Measurements from ENCODE around the gene CSNK2B.

CSNK2B gene

GRCh38 chr6:31631681-31632278 is 34.1 kb upstream of the CSNK2B start:
- TF ChIP-seq, protein P1, sequence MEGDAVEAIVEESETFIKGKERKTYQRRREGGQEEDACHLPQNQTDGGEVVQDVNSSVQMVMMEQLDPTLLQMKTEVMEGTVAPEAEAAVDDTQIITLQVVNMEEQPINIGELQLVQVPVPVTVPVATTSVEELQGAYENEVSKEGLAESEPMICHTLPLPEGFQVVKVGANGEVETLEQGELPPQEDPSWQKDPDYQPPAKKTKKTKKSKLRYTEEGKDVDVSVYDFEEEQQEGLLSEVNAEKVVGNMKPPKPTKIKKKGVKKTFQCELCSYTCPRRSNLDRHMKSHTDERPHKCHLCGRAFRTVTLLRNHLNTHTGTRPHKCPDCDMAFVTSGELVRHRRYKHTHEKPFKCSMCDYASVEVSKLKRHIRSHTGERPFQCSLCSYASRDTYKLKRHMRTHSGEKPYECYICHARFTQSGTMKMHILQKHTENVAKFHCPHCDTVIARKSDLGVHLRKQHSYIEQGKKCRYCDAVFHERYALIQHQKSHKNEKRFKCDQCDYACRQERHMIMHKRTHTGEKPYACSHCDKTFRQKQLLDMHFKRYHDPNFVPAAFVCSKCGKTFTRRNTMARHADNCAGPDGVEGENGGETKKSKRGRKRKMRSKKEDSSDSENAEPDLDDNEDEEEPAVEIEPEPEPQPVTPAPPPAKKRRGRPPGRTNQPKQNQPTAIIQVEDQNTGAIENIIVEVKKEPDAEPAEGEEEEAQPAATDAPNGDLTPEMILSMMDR (IDR thresholded peaks at IDR 0.05; ENCODE audit: low read length, missing control alignments) = no peak
- no peak overlapping the region for H3K4me3 ChIP-seq (replicated peaks; ENCODE audit: low read depth, low read length)
- DNase-seq (ENCODE audit: low read depth) = no peak

GRCh38 chr6:31632279-31632946 is 33.5 kb upstream of the CSNK2B start:
- DNase-seq (ENCODE audit: low read depth) = no peak
- H3K4me3 ChIP-seq (replicated peaks; ENCODE audit: low read depth, low read length) = no peak overlapping the region
- TF ChIP-seq, protein P1 (IDR thresholded peaks at IDR 0.05; ENCODE audit: low read length, missing control alignments) = no peak

GRCh38 chr6:31633447-31633846 is 32.4 kb upstream of the CSNK2B start:
- TF ChIP-seq, protein P1 (IDR thresholded peaks at IDR 0.05; ENCODE audit: low read length, missing control alignments) = no peak
- DNase-seq (ENCODE audit: low read depth) = no peak
- no peak overlapping the region for H3K4me3 ChIP-seq (replicated peaks; ENCODE audit: low read depth, low read length)

DNA sequence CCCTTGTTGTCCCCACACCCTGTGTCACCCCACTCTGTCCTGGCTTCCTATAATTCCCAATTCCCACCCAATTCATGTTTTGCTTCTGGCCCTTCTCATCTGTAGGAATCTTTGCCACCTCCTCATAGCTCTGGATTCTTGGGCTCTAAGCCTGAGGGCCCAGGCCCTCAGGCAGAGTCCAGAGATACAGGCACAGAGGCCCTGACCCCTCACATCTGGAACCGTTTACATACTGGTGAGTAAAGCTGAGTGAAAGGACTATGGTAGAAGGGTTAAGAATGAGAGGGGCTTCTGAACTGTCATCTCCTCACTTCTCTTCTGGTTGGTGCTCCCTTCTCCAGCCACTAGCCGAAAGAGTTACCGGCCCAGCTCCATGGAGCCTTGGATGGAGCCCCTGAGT is 31.7 kb upstream of the CSNK2B start:
- DNase-seq (ENCODE audit: low read depth) = no peak
- H3K4me3 ChIP-seq (replicated peaks; ENCODE audit: low read depth, low read length) = no peak overlapping the region
- TF ChIP-seq, protein P1 (IDR thresholded peaks at IDR 0.05; ENCODE audit: low read length, missing control alignments) = no peak

DNA sequence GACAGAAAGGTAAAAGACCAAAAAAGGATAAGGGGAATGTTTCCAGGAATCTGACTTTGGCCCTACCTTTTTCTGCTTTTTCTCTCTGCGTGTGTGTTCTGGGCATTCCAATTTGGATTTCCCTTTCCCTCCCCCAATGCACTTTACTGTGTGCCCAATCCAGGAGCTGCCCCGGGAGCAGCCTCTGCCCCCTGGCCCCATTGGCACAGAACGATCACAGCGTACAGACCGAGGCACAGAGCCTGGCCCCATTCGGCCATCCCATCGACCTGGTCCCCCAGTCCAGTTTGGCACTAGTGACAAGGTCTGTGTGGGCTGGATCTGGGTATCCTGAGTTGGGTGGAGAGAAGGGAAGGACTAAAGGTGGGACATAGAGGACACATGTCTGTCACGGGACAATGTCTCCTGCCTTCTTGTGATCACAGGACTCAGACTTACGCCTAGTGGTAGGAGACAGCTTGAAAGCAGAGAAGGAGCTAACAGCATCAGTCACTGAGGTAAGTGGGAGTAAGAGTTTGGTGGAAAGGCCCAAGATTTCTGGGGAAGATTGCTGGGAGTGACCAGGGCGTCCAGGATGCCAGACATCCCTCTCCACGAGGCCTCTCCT is 30.8 kb upstream of the CSNK2B start:
- TF ChIP-seq, protein P1 (IDR thresholded peaks at IDR 0.05; ENCODE audit: low read length, missing control alignments) = no peak
- no peak overlapping the region for H3K4me3 ChIP-seq (replicated peaks; ENCODE audit: low read depth, low read length)
- DNase-seq (ENCODE audit: low read depth) = no peak

GRCh38 chr6:31636698-31637596 is 28.9 kb upstream of the CSNK2B start:
- no peak for DNase-seq (ENCODE audit: low read depth)
- TF ChIP-seq, protein P1 (IDR thresholded peaks at IDR 0.05; ENCODE audit: low read length, missing control alignments) = no peak
- no peak overlapping the region for H3K4me3 ChIP-seq (replicated peaks; ENCODE audit: low read depth, low read length)
